ENCODE results near the gene PSMB5. TPM values are rescaled to one million over a fixed set of nuclear protein-coding genes. Genes with fewer than 3 reads are reported as not detected.

PSMB5 gene
- total and polyA plus RNA-seq, 4 donors: 74.0 to 152 (median 95.4) TPM

DNA sequence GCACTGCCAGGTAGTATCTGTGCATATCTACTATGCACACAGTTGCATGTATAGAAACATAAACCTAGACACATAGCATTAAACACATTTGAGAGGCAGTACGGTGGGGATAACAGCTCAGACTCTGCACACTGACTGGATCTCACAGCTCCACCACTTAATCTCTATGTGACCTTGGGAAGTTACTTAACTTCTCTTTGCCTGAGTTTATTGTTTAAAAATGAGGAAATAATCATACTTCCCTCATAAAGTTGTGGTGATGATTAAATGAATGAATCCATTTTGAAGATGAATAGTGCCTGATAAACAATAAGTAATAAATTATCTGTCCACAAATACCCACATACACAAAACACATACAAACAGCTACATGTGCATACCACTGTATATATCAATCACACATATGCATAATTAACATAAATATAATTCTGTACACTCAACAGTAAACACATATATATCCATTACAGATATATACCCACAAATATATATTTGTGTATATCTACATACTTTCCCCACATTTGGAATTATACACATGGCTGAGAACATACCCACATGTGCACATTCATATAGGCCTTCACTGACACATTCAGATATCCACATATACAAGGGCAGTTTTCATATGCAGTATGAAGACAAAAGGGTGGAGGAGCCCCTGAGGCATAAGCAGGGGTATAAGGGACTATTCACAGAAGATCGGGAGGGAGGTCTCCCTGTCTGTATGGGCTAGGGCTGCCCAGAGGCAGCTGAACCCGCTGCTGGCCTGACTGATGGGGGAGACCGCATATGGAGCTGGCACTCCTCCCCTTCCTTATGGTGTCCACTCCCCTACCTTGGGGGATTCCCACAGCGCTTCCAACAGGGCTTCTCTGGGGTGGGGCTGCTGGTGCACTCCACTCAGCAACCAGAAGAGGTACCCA lies 16.7 kb upstream of the PSMB5 start:
- Histone ChIP-seq H3K4me3 (ENCODE audit: low read depth in 1 of 3, low read length in 3 of 3) (no peak overlapping the region), H3K36me3 (ENCODE audit: control insufficient read depth in 4 of 4, insufficient read depth in 3 of 4, low read depth in 1 of 4, low read length in 3 of 4) (no peaks in the 10 kb centered on the region), H3K9ac (ENCODE audit: low read depth in 1 of 2, low read length in 2 of 2) (no peak overlapping the region), H3K27ac (ENCODE audit: low read depth in 1 of 2, low read length in 2 of 2) (no peak overlapping the region), H3K4me1 (ENCODE audit: control insufficient read depth in 4 of 4, insufficient read depth in 4 of 4, low read length in 3 of 4) (peaks cover 0 to 2% (median 0%) of the 10 kb centered on the region in 4 donors), H3K27me3 (ENCODE audit: control insufficient read depth in 4 of 4, insufficient read depth in 4 of 4, low read length in 3 of 4) (no peaks in the 10 kb centered on the region), H3K9me3 (ENCODE audit: control insufficient read depth in 4 of 4, low read length in 3 of 4) (no peaks in the 10 kb centered on the region)
- DNase-seq (ENCODE audit: low spot score): no peak
- WGBS: 88% methylated on average over 5 of the region's 5 CpGs
- TF ChIP-seq SP1 (IDR thresholded peaks at IDR 0.05): no peak
- TF ChIP-seq, protein P1, sequence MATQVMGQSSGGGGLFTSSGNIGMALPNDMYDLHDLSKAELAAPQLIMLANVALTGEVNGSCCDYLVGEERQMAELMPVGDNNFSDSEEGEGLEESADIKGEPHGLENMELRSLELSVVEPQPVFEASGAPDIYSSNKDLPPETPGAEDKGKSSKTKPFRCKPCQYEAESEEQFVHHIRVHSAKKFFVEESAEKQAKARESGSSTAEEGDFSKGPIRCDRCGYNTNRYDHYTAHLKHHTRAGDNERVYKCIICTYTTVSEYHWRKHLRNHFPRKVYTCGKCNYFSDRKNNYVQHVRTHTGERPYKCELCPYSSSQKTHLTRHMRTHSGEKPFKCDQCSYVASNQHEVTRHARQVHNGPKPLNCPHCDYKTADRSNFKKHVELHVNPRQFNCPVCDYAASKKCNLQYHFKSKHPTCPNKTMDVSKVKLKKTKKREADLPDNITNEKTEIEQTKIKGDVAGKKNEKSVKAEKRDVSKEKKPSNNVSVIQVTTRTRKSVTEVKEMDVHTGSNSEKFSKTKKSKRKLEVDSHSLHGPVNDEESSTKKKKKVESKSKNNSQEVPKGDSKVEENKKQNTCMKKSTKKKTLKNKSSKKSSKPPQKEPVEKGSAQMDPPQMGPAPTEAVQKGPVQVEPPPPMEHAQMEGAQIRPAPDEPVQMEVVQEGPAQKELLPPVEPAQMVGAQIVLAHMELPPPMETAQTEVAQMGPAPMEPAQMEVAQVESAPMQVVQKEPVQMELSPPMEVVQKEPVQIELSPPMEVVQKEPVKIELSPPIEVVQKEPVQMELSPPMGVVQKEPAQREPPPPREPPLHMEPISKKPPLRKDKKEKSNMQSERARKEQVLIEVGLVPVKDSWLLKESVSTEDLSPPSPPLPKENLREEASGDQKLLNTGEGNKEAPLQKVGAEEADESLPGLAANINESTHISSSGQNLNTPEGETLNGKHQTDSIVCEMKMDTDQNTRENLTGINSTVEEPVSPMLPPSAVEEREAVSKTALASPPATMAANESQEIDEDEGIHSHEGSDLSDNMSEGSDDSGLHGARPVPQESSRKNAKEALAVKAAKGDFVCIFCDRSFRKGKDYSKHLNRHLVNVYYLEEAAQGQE (IDR thresholded peaks at IDR 0.05): no peak
- no peak for TF ChIP-seq JUND (IDR thresholded peaks at IDR 0.05)
- no peak for TF ChIP-seq EGR1 (IDR thresholded peaks at IDR 0.05; ENCODE audit: low read depth in 2 of 2)
- no peak for TF ChIP-seq RXRA (IDR thresholded peaks at IDR 0.05)
- TF ChIP-seq GABPA (IDR thresholded peaks at IDR 0.05 in 1 of 2, conservative IDR thresholded peaks at IDR 0.05 in 1 of 2): no peak
- TF ChIP-seq, protein P2, sequence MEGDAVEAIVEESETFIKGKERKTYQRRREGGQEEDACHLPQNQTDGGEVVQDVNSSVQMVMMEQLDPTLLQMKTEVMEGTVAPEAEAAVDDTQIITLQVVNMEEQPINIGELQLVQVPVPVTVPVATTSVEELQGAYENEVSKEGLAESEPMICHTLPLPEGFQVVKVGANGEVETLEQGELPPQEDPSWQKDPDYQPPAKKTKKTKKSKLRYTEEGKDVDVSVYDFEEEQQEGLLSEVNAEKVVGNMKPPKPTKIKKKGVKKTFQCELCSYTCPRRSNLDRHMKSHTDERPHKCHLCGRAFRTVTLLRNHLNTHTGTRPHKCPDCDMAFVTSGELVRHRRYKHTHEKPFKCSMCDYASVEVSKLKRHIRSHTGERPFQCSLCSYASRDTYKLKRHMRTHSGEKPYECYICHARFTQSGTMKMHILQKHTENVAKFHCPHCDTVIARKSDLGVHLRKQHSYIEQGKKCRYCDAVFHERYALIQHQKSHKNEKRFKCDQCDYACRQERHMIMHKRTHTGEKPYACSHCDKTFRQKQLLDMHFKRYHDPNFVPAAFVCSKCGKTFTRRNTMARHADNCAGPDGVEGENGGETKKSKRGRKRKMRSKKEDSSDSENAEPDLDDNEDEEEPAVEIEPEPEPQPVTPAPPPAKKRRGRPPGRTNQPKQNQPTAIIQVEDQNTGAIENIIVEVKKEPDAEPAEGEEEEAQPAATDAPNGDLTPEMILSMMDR (IDR thresholded peaks at IDR 0.05; ENCODE audit: low read depth, low read length, missing input control): no peak
- TF ChIP-seq, protein P3, sequence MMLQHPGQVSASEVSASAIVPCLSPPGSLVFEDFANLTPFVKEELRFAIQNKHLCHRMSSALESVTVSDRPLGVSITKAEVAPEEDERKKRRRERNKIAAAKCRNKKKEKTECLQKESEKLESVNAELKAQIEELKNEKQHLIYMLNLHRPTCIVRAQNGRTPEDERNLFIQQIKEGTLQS (IDR thresholded peaks at IDR 0.05): no peak
- TF ChIP-seq RAD21 (IDR thresholded peaks at IDR 0.05): no peak
- no peak for TF ChIP-seq FOXA2 (IDR thresholded peaks at IDR 0.05)
- TF ChIP-seq HNF4A (conservative IDR thresholded peaks at IDR 0.05): no peak
- TF ChIP-seq YY1 (IDR thresholded peaks at IDR 0.05): no peak
- no peak for TF ChIP-seq FOXA1 (IDR thresholded peaks at IDR 0.05)
- TF ChIP-seq, protein P4, sequence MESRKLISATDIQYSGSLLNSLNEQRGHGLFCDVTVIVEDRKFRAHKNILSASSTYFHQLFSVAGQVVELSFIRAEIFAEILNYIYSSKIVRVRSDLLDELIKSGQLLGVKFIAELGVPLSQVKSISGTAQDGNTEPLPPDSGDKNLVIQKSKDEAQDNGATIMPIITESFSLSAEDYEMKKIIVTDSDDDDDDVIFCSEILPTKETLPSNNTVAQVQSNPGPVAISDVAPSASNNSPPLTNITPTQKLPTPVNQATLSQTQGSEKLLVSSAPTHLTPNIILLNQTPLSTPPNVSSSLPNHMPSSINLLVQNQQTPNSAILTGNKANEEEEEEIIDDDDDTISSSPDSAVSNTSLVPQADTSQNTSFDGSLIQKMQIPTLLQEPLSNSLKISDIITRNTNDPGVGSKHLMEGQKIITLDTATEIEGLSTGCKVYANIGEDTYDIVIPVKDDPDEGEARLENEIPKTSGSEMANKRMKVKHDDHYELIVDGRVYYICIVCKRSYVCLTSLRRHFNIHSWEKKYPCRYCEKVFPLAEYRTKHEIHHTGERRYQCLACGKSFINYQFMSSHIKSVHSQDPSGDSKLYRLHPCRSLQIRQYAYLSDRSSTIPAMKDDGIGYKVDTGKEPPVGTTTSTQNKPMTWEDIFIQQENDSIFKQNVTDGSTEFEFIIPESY (IDR thresholded peaks at IDR 0.05): no peak
- TF ChIP-seq NR2F2 (IDR thresholded peaks at IDR 0.05): no peak
